GM12872 (cell line): ENCODE results near the gene ECSCR.

Experiments used
- CTCF ChIP-seq: IDR thresholded peaks from 3 replicates; pipeline ENCODE4 v1.5.1; 2011; ENCODE audit warnings: low read depth, mild to moderate bottlenecking, low read length, moderate library complexity; ENCODE audit not compliant: insufficient read depth

Gene ECSCR

GRCh38 chr5:139462586-139463276 is at the start of gene ECSCR:
Gene ECSCR (minus strand): TSS chr5:139462743. CDS start chr5:139462670, 73 bp downstream.
- no peak for TF ChIP-seq CTCF

- TF ChIP-seq CTCF: no peak
These were observed 38.8 kb upstream of the ECSCR start for GRCh38 chr5:139501381-139501780.

GRCh38 chr5:139495638-139496435 is 33.3 kb upstream of the ECSCR start:
- TF ChIP-seq CTCF: no peak

- no peak for TF ChIP-seq CTCF
These were observed 32.3 kb upstream of the ECSCR start for GRCh38 chr5:139494832-139495231.

- TF ChIP-seq CTCF: no peak
These were observed 31.7 kb upstream of the ECSCR start for GRCh38 chr5:139494256-139494655.

- no peak for TF ChIP-seq CTCF
These were observed 30.2 kb upstream of the ECSCR start for GRCh38 chr5:139492700-139493192.

GRCh38 chr5:139488260-139488659 is 25.7 kb upstream of the ECSCR start:
- no peak for TF ChIP-seq CTCF
